Psoas muscle (tissue), 8 donors: ENCODE results near the gene TMEM131L. TPM values are rescaled to one million over a fixed set of nuclear protein-coding genes. Genes with fewer than 3 reads are reported as not detected.
A peak's percentile ranks its signal among the peaks of the same experiment; 100 is the strongest.
"Not testable (repeated sequence)": the region's sequence is repeated elsewhere in the genome, so short reads cannot be mapped to it uniquely, and the experiment has no call there.

Experiments used
- ATAC-seq, 4 donors: fragments of 200-7000 bp; cut with Tn5 transposase; one replicate each; pipeline ENCODE4 v1.9.1; 2020; ENCODE audit warnings: moderate library complexity in 3 of 4, mild to moderate bottlenecking in 2 of 4
- DNase-seq, 2 donors: peaks; one replicate each; pipeline ENCODE4 v3.0.0-alpha.2; 2020
- H3K27ac ChIP-seq: fragments of 200-600 bp; one replicate; pipeline ENCODE4 v1.8.0; 2022
- H3K27me3 ChIP-seq, 3 donors: fragments of 200-600 bp in 1 of 3; one replicate each; pipeline versions ENCODE4 v1.6.1 to v1.8.0; 2013 to 2022; ENCODE audit warnings: low read length in 2 of 3, mild to moderate bottlenecking in 2 of 3, moderate library complexity in 1 of 3; ENCODE audit not compliant: insufficient read depth in 3 of 3
- H3K36me3 ChIP-seq, 2 donors: fragments of 200-600 bp in 1 of 2; one replicate each; pipeline versions ENCODE4 v1.6.1 to v1.8.0; 2013 to 2022; ENCODE audit warnings: low read depth in 1 of 2, mild to moderate bottlenecking in 1 of 2, moderate library complexity in 1 of 2; ENCODE audit not compliant: insufficient read depth in 1 of 2
- H3K4me1 ChIP-seq: fragments of 200-600 bp; one replicate; pipeline ENCODE4 v1.8.0; 2022
- H3K4me3 ChIP-seq: fragments of 200-600 bp; one replicate; pipeline ENCODE4 v1.8.0; 2022; ENCODE audit warnings: mild to moderate bottlenecking
- H3K9me3 ChIP-seq: fragments of 200-600 bp; one replicate; pipeline ENCODE4 v1.8.0; 2022
- WGBS, 3 donors: extraction: QIAGEN DNeasy Blood & Tissue Kit; methylation state at CpG; one replicate each; pipeline versions ENCODE4 v1.1.6 to v1.1.7; 2013; 5-methylcytosine and 5-hydroxymethylcytosine counted together
- intact Hi-C, 2 donors: fragments of 100-400 bp; cut with DNase I; formaldehyde crosslinking; loops; one replicate each; pipeline versions ENCODE4 v1.11.0 to v1.14.2; 2022
- polyA plus RNA-seq, 3 donors: library from polyadenylated mRNA; stranded (reverse); fragments of 200-250 nt; gene quantifications; one replicate each; pipeline ENCODE4 v1.2.3, GENCODE V29; 2013
- total RNA-seq, 4 donors: library from RNA; stranded (reverse); fragmentation: NEBNext Ultra II Directional in 2 of 4; extraction: Animal tissue kit (Norgen Biotek cat#: 25700) in 2 of 4; gene quantifications; one replicate each; pipeline versions ENCODE4 v1.2.1 to v1.2.4, GENCODE V29; 2021 to 2023
- TF ChIP-seq, protein P1 (sequence below): fragments of 200-600 bp; IDR thresholded peaks from one replicate; pipeline ENCODE4 v1.8.0; 2022; ENCODE audit warnings: antibody characterized with exemption
- donor health status: healthy with polysubstance abuse.
- donor health status: DM: no; HTN: no; CAD: no; lungs with moderate emphysema.
- donor health status: Bipolar disorder and iron deficiency.
- donor health status: healthy.
- donor health status: DM: yes; HTN: yes; CAD: no.
- donor health status: DM: no; HTN: no; CAD: no.
- donor health status: DM: no; HTN: no; CAD: no.
- donor health status: DM: yes; HTN: yes; CAD: no.

The TMEM131L gene
- total and polyA plus RNA-seq, 7 donors = 2.1 to 21.2 (median 6.9) TPM

DNA sequence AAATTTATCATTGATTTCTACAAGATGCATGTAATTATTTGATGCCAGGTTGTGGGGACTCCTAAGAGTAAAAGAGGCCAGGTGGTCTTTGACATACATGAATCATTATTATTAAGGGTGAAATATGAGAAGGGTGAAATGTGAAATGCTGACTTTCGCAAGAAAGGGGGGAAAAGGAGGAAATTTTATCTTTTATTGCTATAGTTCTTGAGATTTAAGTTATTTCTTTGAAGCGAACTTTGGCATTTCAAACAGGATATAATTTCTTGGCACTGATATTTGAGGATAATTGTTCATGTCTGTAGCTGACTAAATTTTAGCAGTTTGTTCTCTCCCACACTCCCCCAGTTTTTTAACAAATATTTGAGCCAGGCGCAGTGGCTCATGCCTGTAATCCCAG, 80.1 kb downstream of the TMEM131L start:
- Histone ChIP-seq H3K27ac (peak overlapping the region; percentile 95), H3K4me3 (no peak overlapping the region), H3K4me1 (peaks cover 26% of the 10 kb centered on the region), H3K27me3 (no peaks in the 10 kb centered on the region), H3K36me3 (peaks cover 0 to 3% of the 10 kb centered on the region in 2 donors), H3K9me3 (no peaks in the 10 kb centered on the region)
- DNase-seq (no peak), ATAC-seq (no peak)
- TF ChIP-seq, protein P1, sequence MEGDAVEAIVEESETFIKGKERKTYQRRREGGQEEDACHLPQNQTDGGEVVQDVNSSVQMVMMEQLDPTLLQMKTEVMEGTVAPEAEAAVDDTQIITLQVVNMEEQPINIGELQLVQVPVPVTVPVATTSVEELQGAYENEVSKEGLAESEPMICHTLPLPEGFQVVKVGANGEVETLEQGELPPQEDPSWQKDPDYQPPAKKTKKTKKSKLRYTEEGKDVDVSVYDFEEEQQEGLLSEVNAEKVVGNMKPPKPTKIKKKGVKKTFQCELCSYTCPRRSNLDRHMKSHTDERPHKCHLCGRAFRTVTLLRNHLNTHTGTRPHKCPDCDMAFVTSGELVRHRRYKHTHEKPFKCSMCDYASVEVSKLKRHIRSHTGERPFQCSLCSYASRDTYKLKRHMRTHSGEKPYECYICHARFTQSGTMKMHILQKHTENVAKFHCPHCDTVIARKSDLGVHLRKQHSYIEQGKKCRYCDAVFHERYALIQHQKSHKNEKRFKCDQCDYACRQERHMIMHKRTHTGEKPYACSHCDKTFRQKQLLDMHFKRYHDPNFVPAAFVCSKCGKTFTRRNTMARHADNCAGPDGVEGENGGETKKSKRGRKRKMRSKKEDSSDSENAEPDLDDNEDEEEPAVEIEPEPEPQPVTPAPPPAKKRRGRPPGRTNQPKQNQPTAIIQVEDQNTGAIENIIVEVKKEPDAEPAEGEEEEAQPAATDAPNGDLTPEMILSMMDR = no peak
- 77 to 89% (median 86%) methylated on average over 3 of the region's 3 CpGs for WGBS, 3 donors
- intact Hi-C loops = no loop called here

GRCh38 chr4:153547520-153547919, 81.4 kb downstream of the TMEM131L start:
- intact Hi-C loops = no loop called here
- ATAC-seq (peak; percentile 60 to 81 (median 74)), DNase-seq (no peak)
- Histone ChIP-seq H3K9me3 (no peaks in the 10 kb centered on the region), H3K36me3 (peaks cover 0 to 4% of the 10 kb centered on the region in 2 donors), H3K4me3 (no peak overlapping the region), H3K4me1 (peaks cover 24% of the 10 kb centered on the region), H3K27ac (peak overlapping the region; percentile 95), H3K27me3 (no peaks in the 10 kb centered on the region)
- 23 to 40% (median 29%) methylated on average over 5 of the region's 5 CpGs for WGBS, 3 donors
- TF ChIP-seq, protein P1 = no peak

DNA sequence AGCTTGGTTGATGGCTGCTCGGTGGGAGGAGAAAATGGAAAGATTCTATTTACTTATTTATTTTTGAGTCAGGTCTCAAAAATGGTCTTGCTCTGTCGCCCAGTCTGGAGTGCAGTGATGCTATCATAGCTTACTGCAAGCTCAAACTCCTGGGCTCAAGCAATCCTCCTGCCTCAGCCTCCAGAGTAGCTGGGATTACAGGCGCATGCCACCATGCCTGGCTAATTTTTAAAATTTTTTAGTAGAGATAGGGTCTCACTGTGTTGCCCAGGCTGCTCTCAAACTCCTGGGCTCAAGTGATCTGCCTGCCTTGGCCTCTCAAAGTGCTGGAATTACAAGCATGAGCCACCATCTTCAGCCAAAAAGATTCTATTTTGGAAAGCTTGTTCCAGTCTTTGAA, 82.7 kb downstream of the TMEM131L start:
- WGBS, 3 donors = 57 to 92% (median 60%) methylated on average over 3 of the region's 3 CpGs
- H3K4me3 ChIP-seq, DNase-seq, intact Hi-C loops, H3K36me3 ChIP-seq, H3K9me3 ChIP-seq, ATAC-seq, H3K27me3 ChIP-seq: not testable (repeated sequence)
- Histone ChIP-seq H3K27ac (peak overlapping the region; percentile 95), H3K4me1 (peaks cover 37% of the 10 kb centered on the region)

DNA sequence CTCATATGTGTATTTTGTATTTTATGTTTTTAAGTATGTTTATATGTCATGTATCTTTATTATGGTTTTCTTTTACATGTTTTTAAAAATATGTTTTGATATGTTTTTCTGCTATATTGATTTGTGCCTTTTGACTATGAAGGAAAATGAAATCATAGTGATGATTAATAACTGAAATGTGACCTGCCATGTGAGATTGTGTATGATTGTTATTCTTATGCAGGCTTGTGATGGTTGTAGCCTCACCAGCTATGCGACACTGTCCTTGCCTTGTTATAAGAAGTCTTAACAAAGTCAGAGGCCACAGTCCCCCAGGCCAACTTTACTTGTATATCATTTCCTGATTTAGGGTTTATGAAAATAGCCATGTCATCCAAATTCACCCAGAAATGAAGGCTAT, 83.2 kb downstream of the TMEM131L start:
- intact Hi-C loops = no loop called here
- peak in 3 of 4 donors; percentile 34 to 50 (median 45) for ATAC-seq
- TF ChIP-seq, protein P1 = no peak

GRCh38 chr4:153553155-153553818, 87.1 kb downstream of the TMEM131L start:
- H3K9me3 ChIP-seq = no peaks in the 10 kb centered on the region
- DNase-seq = no peak
- peak overlapping the region; percentile 95 for H3K27ac ChIP-seq
- peaks cover 48% of the 10 kb centered on the region for H3K4me1 ChIP-seq
- intact Hi-C loops = loop anchor here in 1 of 2 donors (5.0 kb wide), 1 partner anchor 46 kb away; no protein-coding TSS in a partner anchor
- peak; percentile 20 to 59 (median 40) for ATAC-seq
- H3K27me3 ChIP-seq = no peaks in the 10 kb centered on the region
- TF ChIP-seq, protein P1 = no peak
- H3K4me3 ChIP-seq = peak overlapping the region; percentile 39
- 21 to 40% (median 32%) methylated on average over 6 of the region's 6 CpGs for WGBS, 3 donors
- H3K36me3 ChIP-seq = peaks cover 0 to 18% of the 10 kb centered on the region in 2 donors

More for the DNA sequence above, 83.2 kb downstream of the TMEM131L start:
- Histone ChIP-seq H3K27me3 (no peaks in the 10 kb centered on the region), H3K4me3 (no peak overlapping the region), H3K9me3 (no peaks in the 10 kb centered on the region), H3K4me1 (peaks cover 42% of the 10 kb centered on the region), H3K27ac (peak overlapping the region; percentile 95), H3K36me3 (peaks cover 0 to 4% of the 10 kb centered on the region in 2 donors)
- DNase-seq = no peak
- WGBS, 3 donors = 21 to 50% (median 43%) methylated on average over 1 of the region's 1 CpG
